Activated T-cell treated with anti-CD3 and anti-CD28 coated beads, Interleukin-2, amount 50 U/mL, for 24 hours (primary cell): ENCODE measurements around the gene TEX38.
"Not testable (repeated sequence)": the region's sequence is repeated elsewhere in the genome, so short reads cannot be mapped to it uniquely, and the experiment has no call there.

Experiments used
- DNase-seq: peaks from one replicate; pipeline ENCODE4 v3.0.0-alpha.2; 2020
- H3K27ac Mint-ChIP-seq: 2 replicates; pipeline ENCODE4 v1.8.0; 2020; ENCODE audit warnings: mild to moderate bottlenecking, mixed read lengths
- H3K27me3 Mint-ChIP-seq: 2 replicates; pipeline ENCODE4 v1.8.0; 2020; ENCODE audit warnings: mixed read lengths
- H3K36me3 Mint-ChIP-seq: 2 replicates; pipeline ENCODE4 v1.8.0; 2020; ENCODE audit warnings: low read depth, mixed read lengths
- H3K4me1 Mint-ChIP-seq: 2 replicates; pipeline ENCODE4 v1.8.0; 2020; ENCODE audit warnings: low read depth, mixed read lengths
- H3K4me3 Mint-ChIP-seq: 2 replicates; pipeline ENCODE4 v1.8.0; 2020; ENCODE audit warnings: mild to moderate bottlenecking, moderate library complexity, mixed read lengths
- H3K9me3 Mint-ChIP-seq: 2 replicates; pipeline ENCODE4 v1.8.0; 2020; ENCODE audit warnings: mixed read lengths

The TEX38 gene

DNA sequence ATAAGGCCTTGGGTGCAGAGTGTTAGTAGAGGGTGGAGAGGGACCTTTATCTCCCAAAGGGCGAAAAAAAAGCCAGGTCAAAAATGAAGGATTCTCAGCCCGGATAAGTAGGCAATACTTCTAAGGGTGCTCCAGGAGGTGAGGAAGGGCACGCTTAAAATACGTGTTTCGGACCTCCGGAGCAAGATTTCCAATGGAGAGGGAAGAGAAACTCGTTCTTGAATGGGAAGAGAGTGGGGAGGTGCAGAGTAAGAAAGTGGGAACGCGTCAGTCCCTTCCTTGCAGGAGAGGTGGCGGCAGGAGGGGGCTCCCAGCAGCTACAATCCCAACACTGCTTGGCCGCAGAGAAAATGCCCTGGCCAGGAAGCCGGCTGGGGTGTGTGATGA, 46.7 kb downstream of the TEX38 start:
- no peak for DNase-seq
- Mint-ChIP-seq H3K9me3 (no peaks in the 10 kb centered on the region), H3K4me1 (peaks cover 41% of the 10 kb centered on the region), H3K4me3 (peak overlapping the region; percentile 92), H3K27ac (peak overlapping the region; percentile 93), H3K36me3 (peaks cover 51% of the 10 kb centered on the region), H3K27me3 (no peaks in the 10 kb centered on the region)

- Mint-ChIP-seq H3K27me3 (no peaks in the 10 kb centered on the region), H3K27ac (peak within 1 kb of the TSS; percentile 93), H3K4me3 (peak within 1 kb of the TSS; percentile 92), H3K9me3 (no peaks in the 10 kb centered on the region), H3K36me3 (peaks cover 45% of the 10 kb centered on the region), H3K4me1 (peaks cover 41% of the 10 kb centered on the region)
- DNase-seq, result peak; percentile 100
These were observed 47.3 kb downstream of the TEX38 start, which contains the start of gene EFCAB14 for GRCh38 chr1:46718727-46719622. TSS of gene EFCAB14 (minus strand) at chr1:46719114. CDS start at chr1:46718087, 1,027 bp downstream.

- no peaks in the 10 kb centered on the region for H3K27me3 Mint-ChIP-seq
- H3K4me3 Mint-ChIP-seq, result peak overlapping the region; percentile 92
- H3K36me3 Mint-ChIP-seq, result peaks cover 38% of the 10 kb centered on the region
- DNase-seq, result no peak
- peaks cover 39% of the 10 kb centered on the region for H3K4me1 Mint-ChIP-seq
- peak overlapping the region; percentile 88 for H3K27ac Mint-ChIP-seq
- H3K9me3 Mint-ChIP-seq, result no peaks in the 10 kb centered on the region
These were observed 48.0 kb downstream of the TEX38 start for GRCh38 chr1:46719689-46720088.

- not testable (repeated sequence) for H3K27ac Mint-ChIP-seq, H3K9me3 Mint-ChIP-seq, H3K27me3 Mint-ChIP-seq, H3K4me3 Mint-ChIP-seq, DNase-seq
- H3K4me1 Mint-ChIP-seq, result peaks cover 36% of the 10 kb centered on the region
- H3K36me3 Mint-ChIP-seq, result peaks cover 31% of the 10 kb centered on the region
These were observed 48.7 kb downstream of the TEX38 start for GRCh38 chr1:46720319-46720718.

GRCh38 chr1:46721204-46721603, 49.5 kb downstream of the TEX38 start:
- Mint-ChIP-seq H3K27me3 (peaks cover 12% of the 10 kb centered on the region), H3K36me3 (peaks cover 23% of the 10 kb centered on the region), H3K9me3 (no peaks in the 10 kb centered on the region), H3K4me3 (no peak overlapping the region), H3K27ac (no peak overlapping the region), H3K4me1 (peaks cover 30% of the 10 kb centered on the region)
- DNase-seq, result no peak

- DNase-seq, result no peak
- Mint-ChIP-seq H3K9me3 (no peaks in the 10 kb centered on the region), H3K4me3 (no peak overlapping the region), H3K27me3 (peaks cover 16% of the 10 kb centered on the region), H3K4me1 (peaks cover 24% of the 10 kb centered on the region), H3K36me3 (peaks cover 18% of the 10 kb centered on the region), H3K27ac (no peak overlapping the region)
These were observed 50.1 kb downstream of the TEX38 start for GRCh38 chr1:46721686-46722205.
